Retinal pigment epithelial cell (primary cell): ENCODE measurements around the gene CLEC10A.
A peak's percentile ranks its signal among the peaks of the same experiment; 100 is the strongest.

Experiments used
- DNase-seq: peaks from one replicate; pipeline ENCODE4 v3.0.0-alpha.2; 2010; ENCODE audit warnings: low read depth
- H3K4me3 ChIP-seq: 2 replicates; pipeline ENCODE4 v1.5.1; 2011; ENCODE audit warnings: mild to moderate bottlenecking, low read length, control low read depth, moderate library complexity
- TF ChIP-seq, protein P1 (sequence below): conservative IDR thresholded peaks from 2 replicates; pipeline ENCODE4 v1.5.1; 2011; ENCODE audit warnings: low read depth, low read length, control low read depth, inconsistent platforms

CLEC10A gene

DNA sequence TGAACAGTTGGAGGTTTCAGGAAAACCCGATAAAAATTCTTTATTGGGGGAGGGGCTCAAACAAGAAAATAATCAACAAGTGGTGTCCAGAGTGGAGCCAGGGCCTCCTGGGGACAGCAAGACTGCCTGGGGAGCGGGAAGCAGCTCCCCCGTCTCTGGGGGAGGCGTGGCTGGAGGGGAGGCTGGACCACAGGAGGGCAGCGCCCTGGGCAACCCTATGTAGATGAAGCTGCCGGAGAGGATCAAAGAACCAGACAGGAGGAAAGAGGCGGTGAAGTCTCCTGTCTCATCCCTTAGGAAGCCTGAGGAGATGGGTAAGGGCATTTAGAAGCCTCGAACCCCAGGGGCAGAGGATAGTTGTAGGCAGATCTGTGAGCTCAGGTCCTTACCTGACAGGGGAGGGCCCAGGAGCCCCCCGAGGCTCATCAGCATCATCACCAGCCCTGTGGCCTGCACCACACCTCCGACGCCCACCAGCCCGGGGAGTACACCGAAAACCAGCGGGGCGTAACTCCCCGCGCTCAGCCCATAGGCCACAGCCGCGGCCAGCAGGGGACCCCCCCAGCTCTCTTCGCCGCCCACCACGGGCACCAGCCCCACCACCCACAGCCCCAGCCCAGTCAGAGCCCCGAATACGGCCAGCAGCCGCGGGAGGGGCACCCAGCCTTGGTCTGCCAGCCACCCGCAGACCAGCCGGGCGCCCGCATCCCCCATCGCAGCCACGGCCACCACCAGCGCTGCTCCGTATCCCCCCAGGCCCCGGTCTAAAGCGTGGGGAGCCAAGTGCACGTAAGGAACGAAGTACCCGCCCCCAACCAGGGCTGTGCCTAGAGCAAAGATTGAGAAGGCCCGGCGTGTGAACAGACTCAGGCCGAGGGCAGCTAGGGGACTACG, 38.2 kb downstream of the CLEC10A start:
- no peak for DNase-seq
- no peak overlapping the region for H3K4me3 ChIP-seq
- TF ChIP-seq, protein P1, sequence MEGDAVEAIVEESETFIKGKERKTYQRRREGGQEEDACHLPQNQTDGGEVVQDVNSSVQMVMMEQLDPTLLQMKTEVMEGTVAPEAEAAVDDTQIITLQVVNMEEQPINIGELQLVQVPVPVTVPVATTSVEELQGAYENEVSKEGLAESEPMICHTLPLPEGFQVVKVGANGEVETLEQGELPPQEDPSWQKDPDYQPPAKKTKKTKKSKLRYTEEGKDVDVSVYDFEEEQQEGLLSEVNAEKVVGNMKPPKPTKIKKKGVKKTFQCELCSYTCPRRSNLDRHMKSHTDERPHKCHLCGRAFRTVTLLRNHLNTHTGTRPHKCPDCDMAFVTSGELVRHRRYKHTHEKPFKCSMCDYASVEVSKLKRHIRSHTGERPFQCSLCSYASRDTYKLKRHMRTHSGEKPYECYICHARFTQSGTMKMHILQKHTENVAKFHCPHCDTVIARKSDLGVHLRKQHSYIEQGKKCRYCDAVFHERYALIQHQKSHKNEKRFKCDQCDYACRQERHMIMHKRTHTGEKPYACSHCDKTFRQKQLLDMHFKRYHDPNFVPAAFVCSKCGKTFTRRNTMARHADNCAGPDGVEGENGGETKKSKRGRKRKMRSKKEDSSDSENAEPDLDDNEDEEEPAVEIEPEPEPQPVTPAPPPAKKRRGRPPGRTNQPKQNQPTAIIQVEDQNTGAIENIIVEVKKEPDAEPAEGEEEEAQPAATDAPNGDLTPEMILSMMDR, result no peak

DNA sequence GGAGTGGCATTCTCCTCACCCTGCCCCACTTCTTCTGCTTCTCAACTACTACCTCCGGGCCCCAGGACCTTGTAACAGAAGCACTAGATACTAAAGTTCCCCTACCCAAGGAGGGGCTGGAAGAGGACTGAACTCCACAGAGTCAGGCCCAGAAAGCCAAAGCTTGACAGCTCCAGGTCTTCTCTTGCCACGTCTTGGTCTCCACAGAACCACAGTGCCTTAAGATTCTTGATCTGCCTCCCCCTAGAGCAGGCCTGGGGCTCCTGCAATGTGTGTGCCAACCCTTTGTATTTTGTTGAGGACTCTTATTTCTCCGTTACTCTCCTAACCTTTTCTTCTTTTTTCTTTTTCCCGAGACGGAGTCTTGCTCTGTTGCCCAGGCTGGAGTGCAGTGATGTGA, 40.2 kb downstream of the CLEC10A start:
- DNase-seq, result no peak
- no peak overlapping the region for H3K4me3 ChIP-seq
- TF ChIP-seq, protein P1, result no peak

DNA sequence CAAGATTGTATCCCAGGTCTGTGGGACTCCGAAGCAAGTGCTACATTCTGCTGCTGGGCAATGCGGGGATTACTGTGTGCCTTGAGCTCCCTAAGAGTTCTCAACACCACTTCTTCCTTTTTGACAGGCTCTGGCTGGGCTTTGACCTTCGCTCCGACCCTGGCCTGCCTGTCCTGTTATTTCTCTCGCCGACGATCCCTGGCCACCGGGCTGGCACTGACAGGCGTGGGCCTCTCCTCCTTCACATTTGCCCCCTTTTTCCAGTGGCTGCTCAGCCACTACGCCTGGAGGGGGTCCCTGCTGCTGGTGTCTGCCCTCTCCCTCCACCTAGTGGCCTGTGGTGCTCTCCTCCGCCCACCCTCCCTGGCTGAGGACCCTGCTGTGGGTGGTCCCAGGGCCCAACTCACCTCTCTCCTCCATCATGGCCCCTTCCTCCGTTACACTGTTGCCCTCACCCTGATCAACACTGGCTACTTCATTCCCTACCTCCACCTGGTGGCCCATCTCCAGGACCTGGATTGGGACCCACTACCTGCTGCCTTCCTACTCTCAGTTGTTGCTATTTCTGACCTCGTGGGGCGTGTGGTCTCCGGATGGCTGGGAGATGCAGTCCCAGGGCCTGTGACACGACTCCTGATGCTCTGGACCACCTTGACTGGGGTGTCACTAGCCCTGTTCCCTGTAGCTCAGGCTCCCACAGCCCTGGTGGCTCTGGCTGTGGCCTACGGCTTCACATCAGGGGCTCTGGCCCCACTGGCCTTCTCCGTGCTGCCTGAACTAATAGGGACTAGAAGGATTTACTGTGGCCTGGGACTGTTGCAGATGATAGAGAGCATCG, 41.8 kb downstream of the CLEC10A start:
- H3K4me3 ChIP-seq, result no peak overlapping the region
- DNase-seq, result no peak

DNA sequence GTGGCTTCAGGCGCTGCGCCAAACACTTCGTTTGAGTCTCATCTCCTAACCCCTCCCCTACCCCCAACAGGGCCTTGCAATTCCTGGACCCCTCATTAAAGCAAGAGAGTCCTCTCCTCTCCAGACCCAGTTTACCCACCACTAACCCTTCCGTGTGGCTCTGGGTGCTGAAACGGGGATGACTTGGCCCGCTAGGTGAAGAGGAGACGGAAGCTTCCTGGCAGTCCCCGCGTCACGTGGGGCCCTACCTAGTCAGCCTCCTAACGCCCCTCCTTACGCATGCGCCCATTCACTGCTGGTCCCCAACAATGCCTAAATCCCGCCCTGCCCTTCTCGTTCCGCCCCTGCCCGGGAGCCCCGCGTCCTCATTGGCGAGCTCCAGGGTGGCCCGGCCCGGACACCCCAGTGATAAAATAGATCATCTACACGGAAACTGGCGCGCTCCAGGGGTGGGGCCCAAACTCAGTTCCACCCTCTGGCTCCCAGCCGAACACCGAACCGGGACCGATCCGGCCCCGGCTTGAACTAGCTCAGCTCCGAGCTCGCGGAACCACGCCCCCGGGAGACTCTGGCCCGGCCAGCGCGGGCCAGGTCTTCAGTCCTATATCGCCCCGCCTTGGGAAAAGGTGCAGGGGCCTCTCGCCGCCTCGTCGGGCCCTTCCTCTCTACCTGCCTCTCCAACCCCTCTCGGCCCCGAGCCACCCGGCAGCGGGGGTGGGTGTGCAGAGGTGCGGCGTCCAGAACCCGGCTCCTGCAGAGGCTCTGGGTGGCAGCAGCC, 44.3 kb downstream of the CLEC10A start, which contains the start of gene SLC16A13:
SLC16A13 (plus strand) TSS at position 425 of the 778 bp plus-strand sequence. CDS start 368 bp downstream, outside the sequence.
- DNase-seq, result peak; percentile 63
- H3K4me3 ChIP-seq, result peak within 1 kb of the TSS; percentile 81
- TF ChIP-seq, protein P1, result no peak

More for the DNA sequence above, 41.8 kb downstream of the CLEC10A start:
- TF ChIP-seq, protein P1, result no peak

DNA sequence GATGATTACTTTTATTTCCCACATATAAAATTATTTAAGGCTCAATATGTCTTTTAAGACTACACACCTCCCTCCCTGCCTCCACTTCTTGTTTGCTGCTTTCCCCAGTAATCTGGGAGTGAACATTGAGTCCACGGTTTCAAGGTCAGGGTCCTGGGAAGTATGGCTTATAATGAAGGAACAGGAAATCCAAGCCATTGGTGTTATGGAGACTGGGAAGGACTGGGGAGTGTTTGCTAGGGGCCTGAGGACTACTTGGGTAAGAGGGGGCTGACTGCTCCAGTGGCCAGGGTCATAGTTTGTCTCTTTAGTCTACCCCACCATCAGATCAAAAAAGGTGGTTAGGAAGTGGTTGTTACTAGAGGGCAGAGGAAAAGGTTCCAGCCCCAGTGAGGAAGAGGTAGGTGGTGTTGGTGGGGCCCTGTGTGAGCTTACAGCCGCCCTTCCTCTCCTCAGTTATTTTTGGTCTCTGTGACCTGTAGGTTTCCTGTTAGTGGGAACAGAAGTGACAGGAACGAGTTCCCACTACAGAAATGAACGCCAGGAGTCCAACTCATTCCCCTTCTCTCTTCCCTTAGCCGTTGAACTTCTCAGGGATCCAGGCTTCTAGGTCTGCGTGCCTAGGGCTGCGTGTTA, 45.0 kb downstream of the CLEC10A start:
- H3K4me3 ChIP-seq, result peak overlapping the region; percentile 81
- TF ChIP-seq, protein P1, result no peak
- DNase-seq, result no peak

DNA sequence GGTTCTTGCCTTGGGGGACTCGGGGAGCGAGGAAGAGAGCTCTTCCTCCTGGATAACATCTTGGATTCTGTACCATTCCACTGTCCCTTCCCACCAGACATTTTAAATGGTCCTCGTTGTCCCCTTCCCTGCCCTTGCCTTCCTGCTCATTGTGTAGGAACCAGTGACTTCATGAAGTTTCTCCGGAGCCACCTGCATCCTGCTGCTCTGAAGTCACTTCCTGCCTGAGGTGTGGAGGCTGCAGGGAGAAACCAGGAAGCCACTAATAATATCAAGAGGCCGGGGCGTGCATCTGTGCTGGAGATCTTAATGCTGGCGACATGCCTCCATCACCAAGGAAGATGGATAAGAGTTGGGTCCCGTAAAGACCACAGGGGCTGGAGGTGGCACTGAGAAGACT, 50.4 kb downstream of the CLEC10A start:
- TF ChIP-seq, protein P1, result no peak
- no peak for DNase-seq
- H3K4me3 ChIP-seq, result no peak overlapping the region
